K562 (cell line): Measurements from ENCODE around the gene SCAMP3. TPM values are rescaled to one million over a fixed set of nuclear protein-coding genes. Genes with fewer than 3 reads are reported as not detected.

Experiments
- CBX2 ChIP-seq: fragments of 200-600 bp; sonication (generic); IDR thresholded peaks from one replicate; pipeline ENCODE4 v1.6.1; 2012; ENCODE audit warnings: mild to moderate bottlenecking, low read length, inconsistent platforms; ENCODE audit not compliant: insufficient read depth, poor library complexity, severe bottlenecking
- CGGBP1 ChIP-seq: fragments of 250-450 bp; sonication (Bioruptor Pico); IDR thresholded peaks from 2 replicates; pipeline ENCODE4 v1.9.0; 2021; ENCODE audit warnings: mild to moderate bottlenecking
- COPS2 ChIP-seq: fragments of 450-650 bp; conservative IDR thresholded peaks from 2 replicates; pipeline ENCODE4 v1.6.1; 2016; ENCODE audit warnings: mild to moderate bottlenecking, moderate library complexity
- DMBX1 ChIP-seq: fragments of 250-450 bp; sonication (Bioruptor Pico); IDR thresholded peaks from 2 replicates; pipeline ENCODE4 v1.8.0; 2022; ENCODE audit warnings: inconsistent platforms, mild to moderate bottlenecking, moderate library complexity, borderline replicate concordance
- FOXK1 ChIP-seq: sonication (generic); formaldehyde crosslinking; IDR thresholded peaks from 2 replicates; pipeline ENCODE4 v1.8.0; 2022; ENCODE audit warnings: missing genetic modification reagents, mild to moderate bottlenecking, borderline replicate concordance
- FOXK2 ChIP-seq, 2 experiments: fragments of 450-650 bp; IDR thresholded peaks in 1 of 2; conservative IDR thresholded peaks in 1 of 2; 2 replicates each; pipeline ENCODE4 v1.6.1; 2016; ENCODE audit warnings: low read depth in 2 of 2, mild to moderate bottlenecking in 1 of 2
- FUS ChIP-seq: fragments of 200-400 bp; formaldehyde crosslinking; optimal IDR thresholded peaks from 2 replicates; pipeline ENCODE3; 2017; ENCODE audit warnings: low read depth, low read length
- KDM4B ChIP-seq, 2 experiments: fragments of 450-650 bp in 1 of 2; sonication (generic) in 1 of 2; IDR thresholded peaks; 2 replicates each; pipeline ENCODE4 v1.6.1; 2016 to 2017; ENCODE audit warnings: borderline replicate concordance in 2 of 2, antibody characterized with exemption in 1 of 2, low read depth in 1 of 2, mild to moderate bottlenecking in 1 of 2
- NBN ChIP-seq: fragments of 450-650 bp; IDR thresholded peaks from 2 replicates; pipeline ENCODE4 v1.6.1; 2016; ENCODE audit warnings: low read depth, mild to moderate bottlenecking
- NR2F6 ChIP-seq: fragments of 450-650 bp; formaldehyde crosslinking; IDR thresholded peaks from 2 replicates; pipeline ENCODE4 v1.4.0; 2020; ENCODE audit warnings: mild to moderate bottlenecking
- PRPF4 ChIP-seq: fragments of 200-400 bp; formaldehyde crosslinking; IDR thresholded peaks from one replicate; pipeline ENCODE4 v1.6.1; 2017; ENCODE audit warnings: low read length, low read depth, mild to moderate bottlenecking; ENCODE audit not compliant: insufficient read depth, poor library complexity, severe bottlenecking
- VEZF1 ChIP-seq: fragments of 200-800 bp; sonication (Bioruptor generic); IDR thresholded peaks from 2 replicates; pipeline ENCODE4 v1.6.1; 2017; ENCODE audit warnings: missing genetic modification characterization, missing compliant biosample characterization
- ZBTB26 ChIP-seq: fragments of 450-650 bp; formaldehyde crosslinking; IDR thresholded peaks from 2 replicates; pipeline ENCODE4 v1.4.0; 2022; ENCODE audit warnings: missing genetic modification characterization
- ZNF584 ChIP-seq: fragments of 200-800 bp; sonication (Bioruptor generic); IDR thresholded peaks from 2 replicates; pipeline ENCODE4 v1.6.1; 2016; ENCODE audit warnings: low read depth, mild to moderate bottlenecking, missing genetic modification characterization, missing compliant biosample characterization
- polyA plus RNA-seq, 8 experiments: library from polyadenylated mRNA; depleted of rRNA in 4 of 8; stranded (reverse) in 5 of 8; unstranded in 3 of 8; fragments of >200 nt; fragmentation: Nextera tagmentation in 2 of 8; fragmentation: Illumina TruSeq in 1 of 8; extraction: Ambion mirVana in 2 of 8; extraction: Trizol in 1 of 8; gene quantifications; 2 replicates each; pipeline versions ENCODE4 v1.2.1 to v1.2.3, GENCODE V29; 2011 to 2014; ENCODE audit warnings: inconsistent platforms in 1 of 8, missing spikeins in 1 of 8
- total RNA-seq, 7 experiments: library from RNA; depleted of rRNA in 6 of 7; stranded (reverse); fragments of >200 nt in 6 of 7; fragmentation: Illumina TruSeq in 2 of 7; extraction: Trizol in 2 of 7; gene quantifications; 2 replicates each; pipeline versions ENCODE4 v1.2.1 to v1.2.3, GENCODE V29; 2011 to 2021; ENCODE audit warnings: low replicate concordance in 1 of 7
- TF ChIP-seq, protein P1 (sequence below): fragments of 450-650 bp; conservative IDR thresholded peaks from 2 replicates; pipeline ENCODE4 v1.6.1; 2016; ENCODE audit warnings: missing genetic modification characterization, low read depth, mild to moderate bottlenecking, control low read depth, missing compliant biosample characterization
- TF ChIP-seq, protein P2 (sequence below): fragments of 450-650 bp; formaldehyde crosslinking; IDR thresholded peaks from 2 replicates; pipeline ENCODE4 v1.4.0; 2020; ENCODE audit warnings: mild to moderate bottlenecking, mixed read lengths
- TF ChIP-seq, protein P3 (sequence below): fragments of 450-650 bp; IDR thresholded peaks from 2 replicates; pipeline ENCODE4 v1.6.1; 2016

SCAMP3 gene
- total and polyA plus RNA-seq, 9 of the 15 experiments (the other 6 are each of a cell fraction or from before 2014, with no cell fraction given): 14.2 to 131 (median 86.1) TPM

- TF ChIP-seq COPS2: no peak
- peak; percentile 81 to 84 for TF ChIP-seq FOXK2 (conservative IDR thresholded peaks at IDR 0.05 in 1 of 2, IDR thresholded peaks at IDR 0.05 in 1 of 2; ENCODE audit: low read depth in 2 of 2)
- no peak for TF ChIP-seq FUS
- TF ChIP-seq DMBX1 (CRISPR knock-in tag): no peak
- no peak for TF ChIP-seq ZNF584 (CRISPR knock-in tag)
- peak; percentile 93 for TF ChIP-seq NR2F6 (CRISPR knock-in tag)
- TF ChIP-seq, protein P1, sequence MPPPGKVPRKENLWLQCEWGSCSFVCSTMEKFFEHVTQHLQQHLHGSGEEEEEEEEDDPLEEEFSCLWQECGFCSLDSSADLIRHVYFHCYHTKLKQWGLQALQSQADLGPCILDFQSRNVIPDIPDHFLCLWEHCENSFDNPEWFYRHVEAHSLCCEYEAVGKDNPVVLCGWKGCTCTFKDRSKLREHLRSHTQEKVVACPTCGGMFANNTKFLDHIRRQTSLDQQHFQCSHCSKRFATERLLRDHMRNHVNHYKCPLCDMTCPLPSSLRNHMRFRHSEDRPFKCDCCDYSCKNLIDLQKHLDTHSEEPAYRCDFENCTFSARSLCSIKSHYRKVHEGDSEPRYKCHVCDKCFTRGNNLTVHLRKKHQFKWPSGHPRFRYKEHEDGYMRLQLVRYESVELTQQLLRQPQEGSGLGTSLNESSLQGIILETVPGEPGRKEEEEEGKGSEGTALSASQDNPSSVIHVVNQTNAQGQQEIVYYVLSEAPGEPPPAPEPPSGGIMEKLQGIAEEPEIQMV: no peak
- TF ChIP-seq FOXK1 (CRISPR knock-in tag): no peak
- TF ChIP-seq CGGBP1 (CRISPR knock-in tag): no peak
- peak; percentile 78 for TF ChIP-seq ZBTB26 (CRISPR knock-in tag)
- no peak for TF ChIP-seq PRPF4
- peak; percentile 81 for TF ChIP-seq VEZF1
- no peak for TF ChIP-seq CBX2
- TF ChIP-seq NBN: 0 out of 2 replicates have a peak, but pooled peaks have one; percentile 25
- TF ChIP-seq KDM4B (IDR thresholded peaks at IDR 0.05; ENCODE audit: borderline replicate concordance in 2 of 2, low read depth in 1 of 2): no peak
- TF ChIP-seq, protein P2, sequence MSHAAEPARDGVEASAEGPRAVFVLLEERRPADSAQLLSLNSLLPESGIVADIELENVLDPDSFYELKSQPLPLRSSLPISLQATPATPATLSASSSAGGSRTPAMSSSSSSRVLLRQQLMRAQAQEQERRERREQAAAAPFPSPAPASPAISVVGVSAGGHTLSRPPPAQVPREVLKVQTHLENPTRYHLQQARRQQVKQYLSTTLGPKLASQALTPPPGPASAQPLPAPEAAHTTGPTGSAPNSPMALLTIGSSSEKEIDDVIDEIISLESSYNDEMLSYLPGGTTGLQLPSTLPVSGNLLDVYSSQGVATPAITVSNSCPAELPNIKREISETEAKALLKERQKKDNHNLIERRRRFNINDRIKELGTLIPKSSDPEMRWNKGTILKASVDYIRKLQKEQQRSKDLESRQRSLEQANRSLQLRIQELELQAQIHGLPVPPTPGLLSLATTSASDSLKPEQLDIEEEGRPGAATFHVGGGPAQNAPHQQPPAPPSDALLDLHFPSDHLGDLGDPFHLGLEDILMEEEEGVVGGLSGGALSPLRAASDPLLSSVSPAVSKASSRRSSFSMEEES (CRISPR knock-in tag): peak; percentile 88
- TF ChIP-seq, protein P3, sequence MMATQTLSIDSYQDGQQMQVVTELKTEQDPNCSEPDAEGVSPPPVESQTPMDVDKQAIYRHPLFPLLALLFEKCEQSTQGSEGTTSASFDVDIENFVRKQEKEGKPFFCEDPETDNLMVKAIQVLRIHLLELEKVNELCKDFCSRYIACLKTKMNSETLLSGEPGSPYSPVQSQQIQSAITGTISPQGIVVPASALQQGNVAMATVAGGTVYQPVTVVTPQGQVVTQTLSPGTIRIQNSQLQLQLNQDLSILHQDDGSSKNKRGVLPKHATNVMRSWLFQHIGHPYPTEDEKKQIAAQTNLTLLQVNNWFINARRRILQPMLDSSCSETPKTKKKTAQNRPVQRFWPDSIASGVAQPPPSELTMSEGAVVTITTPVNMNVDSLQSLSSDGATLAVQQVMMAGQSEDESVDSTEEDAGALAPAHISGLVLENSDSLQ: 0 out of 2 replicates have a peak, but pooled peaks have one; percentile 16
Observed at GRCh38 chr1:155261852-155262673, at the start of gene SCAMP3 (continued).
